DMS53 (cell line): Measurements from ENCODE around the gene ZNF385C.
"Not testable (repeated sequence)": the region's sequence is repeated elsewhere in the genome, so short reads cannot be mapped to it uniquely, and the experiment has no call there.

Experiments used
- DNase-seq: peaks from one replicate; lab custom pipeline; 2025; lab: John Stamatoyannopoulos, UW

Gene ZNF385C

DNA sequence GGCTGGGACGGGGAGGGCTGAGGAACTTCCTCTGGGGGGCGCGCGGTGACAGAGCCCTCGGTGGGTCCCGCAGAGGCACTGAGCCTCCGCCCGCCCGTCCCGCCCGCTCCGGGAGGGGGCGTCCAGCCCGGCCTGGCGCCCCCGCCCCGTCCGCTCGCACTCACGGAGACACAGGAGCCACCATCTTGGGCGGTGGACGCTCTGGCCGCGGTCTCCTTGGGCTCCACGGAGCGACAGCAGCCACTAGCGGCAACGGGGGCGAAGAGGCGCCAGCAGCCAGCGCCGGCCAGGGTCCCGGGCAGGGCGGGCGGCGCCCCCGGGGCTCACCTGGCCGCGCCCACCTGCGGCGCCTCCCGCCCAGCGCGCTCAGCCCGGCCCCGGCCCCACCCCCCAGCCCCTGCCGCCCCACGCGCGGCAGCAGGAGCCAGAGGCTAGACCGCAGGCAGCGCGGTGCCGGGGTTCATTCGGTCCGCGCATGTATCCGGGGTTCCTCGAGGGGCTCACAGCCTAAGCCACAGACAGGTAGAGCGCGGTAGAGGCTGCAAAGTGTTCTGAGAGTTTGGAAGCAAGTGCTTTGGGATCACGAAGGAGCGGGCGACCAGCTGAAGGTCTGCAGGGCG, 47.8 kb downstream of the ZNF385C start, which contains the start of gene C17orf113:
TSS of gene C17orf113 (minus strand) at position 209 of the 620 bp plus-strand sequence. CDS start 7,225 bp downstream, outside the sequence.
- DNase-seq = peak; percentile 63

DNA sequence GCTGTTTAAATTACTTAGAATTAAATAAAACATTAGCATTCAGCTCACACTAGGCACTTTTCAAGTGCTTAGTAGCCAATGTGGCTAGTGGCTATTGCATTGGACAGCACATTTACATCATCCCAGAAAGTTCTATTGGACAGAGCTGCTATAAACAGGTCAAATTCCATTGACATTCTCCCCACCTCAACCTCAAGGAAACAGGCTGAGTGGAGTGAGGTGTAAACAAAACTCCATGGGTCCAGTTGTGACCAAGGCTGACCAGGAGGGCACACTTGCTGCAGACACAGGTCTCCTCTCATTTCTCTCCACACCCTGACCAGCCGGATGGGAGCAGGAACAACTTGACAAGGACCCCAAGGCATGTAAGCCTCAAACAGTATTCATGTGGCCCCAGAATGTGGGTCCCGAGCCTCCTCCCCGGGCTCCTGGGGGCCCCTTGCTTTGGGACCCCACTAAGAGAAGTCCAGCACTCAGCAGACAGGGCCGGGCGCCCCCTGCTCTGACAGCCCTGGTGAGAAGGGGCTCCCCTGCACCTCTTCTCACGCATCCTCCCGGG, 48.4 kb downstream of the ZNF385C start:
- no peak for DNase-seq

DNA sequence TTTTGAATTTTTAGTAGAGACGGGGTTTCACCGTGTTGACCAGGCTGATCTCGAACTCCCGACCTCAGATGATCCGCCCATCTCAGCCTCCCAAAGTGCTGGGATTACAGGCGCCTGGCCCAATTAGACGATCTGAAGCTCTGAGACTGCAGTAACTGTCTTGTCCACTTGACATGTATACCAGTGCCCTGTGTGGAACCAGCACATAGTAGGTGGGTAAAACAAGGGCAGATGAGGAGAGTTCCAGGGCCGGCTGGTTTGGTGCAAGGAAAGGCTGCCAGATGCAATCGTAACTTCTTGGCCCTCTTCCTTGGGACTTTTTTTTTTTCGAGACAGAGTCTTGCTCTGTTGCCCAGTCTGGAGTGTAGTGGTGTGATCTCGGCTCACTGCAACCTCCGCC, 50.9 kb downstream of the ZNF385C start:
- no peak for DNase-seq

DNA sequence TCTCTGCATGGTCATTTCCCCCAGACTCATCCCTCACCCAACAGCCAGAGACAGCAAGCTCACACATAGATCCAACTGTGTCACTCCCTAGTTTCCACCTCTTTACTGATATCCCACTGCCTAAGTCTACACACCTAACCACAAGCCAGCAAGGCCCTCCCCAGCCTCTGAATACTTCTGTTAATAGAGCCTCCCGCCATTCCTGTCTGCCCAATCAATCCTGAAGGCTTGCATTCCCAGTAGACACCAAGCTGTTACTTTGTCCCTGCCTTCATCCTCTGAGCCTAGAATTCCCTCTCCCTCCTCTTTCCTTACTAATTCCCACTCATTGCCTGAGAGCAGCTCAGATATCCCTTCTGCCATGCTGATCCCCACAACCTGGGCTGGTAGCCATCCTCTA, 52.6 kb downstream of the ZNF385C start:
- no peak for DNase-seq

DNA sequence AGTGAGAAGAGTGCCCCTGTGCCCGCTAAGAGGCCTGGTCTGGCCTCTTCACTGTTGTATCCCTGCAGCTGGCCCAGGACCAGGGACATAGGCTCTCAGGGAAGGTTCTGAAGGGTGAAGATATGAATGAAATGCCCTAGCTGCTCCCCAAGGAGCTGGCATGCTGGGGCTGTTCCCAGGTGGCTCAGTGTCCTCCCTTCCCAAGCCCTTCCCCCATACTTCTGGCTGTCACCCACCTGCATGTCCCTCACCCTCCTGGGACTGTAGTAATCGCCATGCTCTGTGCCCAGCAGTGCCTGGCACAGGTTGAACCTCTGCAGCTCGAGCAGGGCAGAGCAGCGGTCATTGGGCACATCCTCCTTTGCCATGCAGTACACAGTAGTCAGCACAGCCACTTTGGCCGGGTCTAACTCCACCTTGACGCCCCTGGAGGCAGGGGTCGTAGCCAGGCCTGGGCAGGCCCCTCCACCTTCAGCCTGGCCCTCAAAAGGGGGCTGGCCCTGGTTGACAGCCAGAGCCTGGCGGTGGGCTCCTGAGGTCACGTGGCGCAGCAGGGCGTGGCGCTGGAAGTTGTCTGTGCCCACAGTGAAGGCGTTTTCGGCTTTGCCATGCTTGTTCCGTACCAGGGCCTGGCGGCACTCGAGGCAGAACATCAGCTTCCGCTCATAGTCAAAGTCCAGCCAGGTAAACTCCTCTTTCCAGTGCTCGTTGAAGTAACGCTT, 55.5 kb downstream of the ZNF385C start:
- no peak for DNase-seq

DNA sequence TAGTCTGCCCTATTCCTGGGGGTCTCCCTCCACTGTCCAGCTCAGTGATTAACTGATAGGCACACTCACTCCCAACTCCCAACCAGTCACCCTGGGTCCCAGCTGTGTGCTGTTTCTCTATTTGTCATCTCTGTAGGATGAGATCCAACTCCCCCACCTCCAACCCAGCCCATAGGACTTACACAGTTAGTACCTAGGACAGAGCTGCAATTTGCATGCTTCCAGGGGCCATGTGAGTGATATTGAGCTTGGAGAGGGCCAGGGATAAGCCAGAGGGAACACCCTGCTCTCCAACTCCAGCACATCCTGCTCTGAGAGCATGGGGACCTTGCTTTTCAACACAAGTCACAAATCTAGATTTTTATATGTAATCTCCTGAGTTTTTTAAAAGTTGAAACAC, 56.7 kb downstream of the ZNF385C start:
- DNase-seq = no peak

DNA sequence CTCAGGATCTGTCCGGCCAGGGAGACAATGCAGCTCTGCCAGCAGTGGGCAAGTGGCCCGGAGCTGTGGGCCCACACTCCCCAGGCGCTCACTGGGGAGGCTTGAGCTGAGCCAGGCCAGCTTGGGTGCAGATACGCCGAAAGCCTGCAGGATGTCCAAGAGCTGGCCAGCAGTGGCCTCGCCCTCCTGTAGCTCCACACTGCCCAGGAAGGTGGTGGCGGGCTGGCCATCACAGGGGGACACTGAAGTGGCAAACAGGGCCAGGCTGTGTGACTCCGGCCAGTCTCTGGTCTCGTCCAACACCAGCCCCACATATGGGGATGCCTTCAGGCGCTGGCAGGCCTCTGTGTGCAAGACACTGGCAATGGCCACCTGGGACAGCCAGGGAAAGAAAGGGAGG, 57.5 kb downstream of the ZNF385C start:
- DNase-seq = no peak

DNA sequence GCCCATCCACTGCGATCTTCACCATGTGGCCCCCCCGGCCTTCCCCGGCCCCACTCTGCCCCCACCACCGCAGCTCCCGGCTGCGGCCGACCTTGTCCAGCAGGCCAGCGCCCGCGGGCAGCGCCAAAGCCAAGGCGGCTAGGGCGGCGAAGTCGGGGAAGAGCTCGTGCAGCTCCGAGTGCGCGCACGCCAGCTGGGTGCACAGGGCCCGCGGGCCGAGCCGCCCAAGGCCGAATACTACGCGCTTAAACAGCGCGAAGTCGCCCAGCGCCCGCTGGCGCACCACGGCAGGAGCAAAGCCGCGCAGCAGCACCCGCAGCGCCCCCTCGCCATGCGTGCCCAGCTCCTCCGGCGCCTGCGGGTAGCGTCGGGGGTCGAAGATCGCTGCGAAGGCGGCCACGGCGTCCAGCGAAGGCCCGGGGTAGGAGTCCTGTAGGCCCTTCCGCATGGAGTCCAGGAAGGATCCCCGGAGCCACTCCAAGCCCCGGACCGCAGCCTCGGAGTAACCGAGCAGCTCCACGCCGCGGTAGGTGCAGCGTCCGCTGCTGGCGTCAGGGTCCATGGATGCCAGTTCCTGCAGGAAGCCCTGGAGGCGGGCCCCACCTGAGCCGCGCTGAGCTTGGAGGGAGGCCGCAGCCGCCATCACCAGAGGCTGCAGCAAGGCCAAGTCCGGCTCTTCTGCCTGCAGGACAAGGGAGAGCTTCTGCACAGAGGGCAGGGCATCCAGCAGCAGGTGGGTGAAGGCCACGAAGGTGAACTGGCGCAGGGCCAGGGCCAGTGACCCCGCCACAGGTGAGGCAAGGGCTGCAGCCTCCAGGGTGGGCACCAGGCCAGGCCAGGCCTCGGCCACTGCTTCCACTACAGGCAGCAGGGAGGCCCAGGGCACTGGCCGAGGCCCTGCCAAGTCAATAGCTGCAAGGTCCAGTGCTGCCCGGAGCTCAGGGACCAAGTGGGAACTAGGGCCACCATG, 58.2 kb downstream of the ZNF385C start:
- DNase-seq = peak; percentile 42

DNA sequence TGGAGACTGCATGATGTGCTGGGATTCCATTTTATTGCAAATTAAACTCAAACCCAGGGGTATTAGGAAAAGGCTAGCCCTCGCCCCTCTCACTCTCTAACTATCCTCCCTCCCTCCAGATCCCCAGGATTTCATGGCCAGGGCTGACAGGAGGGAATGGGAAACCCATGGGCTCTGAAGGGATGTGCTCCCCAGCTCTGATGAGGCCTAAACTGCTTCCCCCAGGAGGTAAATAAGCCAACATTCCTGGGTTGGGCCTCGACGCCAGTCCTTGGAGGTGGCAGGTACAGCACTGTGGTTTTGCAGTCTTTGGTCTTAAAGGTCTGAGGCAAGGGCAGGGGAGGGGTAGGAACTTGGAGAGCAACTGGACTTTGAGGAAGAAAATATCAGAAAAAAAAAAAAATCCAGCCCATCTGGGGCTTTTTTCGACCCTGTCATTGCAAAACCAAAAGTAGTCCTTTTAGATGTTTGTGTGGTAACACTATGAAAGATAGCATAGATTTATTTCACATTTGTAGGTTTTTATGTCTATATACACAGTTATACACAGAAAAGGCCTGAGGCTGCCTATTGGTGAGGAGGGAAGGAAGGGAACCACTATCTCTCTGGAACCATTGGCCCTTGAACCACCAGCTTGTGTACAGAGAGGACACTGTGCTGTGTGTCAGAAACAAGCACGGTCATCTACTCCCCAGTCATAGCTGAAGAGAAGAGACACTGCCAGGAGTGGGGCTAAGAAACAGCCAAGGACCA, 59.9 kb downstream of the ZNF385C start:
- DNase-seq = no peak

DNA sequence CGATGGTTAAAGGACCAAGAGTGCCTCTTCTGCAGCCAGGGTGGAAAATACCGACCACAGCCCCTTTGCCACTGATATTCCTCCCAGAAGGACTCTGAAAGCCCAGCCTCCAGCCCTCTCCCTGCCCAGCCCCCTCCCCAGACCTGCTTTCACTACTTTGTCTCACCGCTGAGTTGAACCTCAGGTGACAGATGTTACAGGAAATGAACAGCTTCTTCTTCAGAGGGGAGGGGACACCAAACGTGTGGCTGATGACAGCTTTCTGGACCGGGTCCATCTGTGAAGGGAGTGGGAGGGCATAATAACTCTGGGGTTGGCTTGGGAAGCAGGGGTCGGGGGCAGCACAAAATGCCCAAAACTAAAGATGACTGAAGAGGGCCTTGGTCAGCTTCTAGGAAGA, 64.2 kb downstream of the ZNF385C start:
- no peak for DNase-seq

DNA sequence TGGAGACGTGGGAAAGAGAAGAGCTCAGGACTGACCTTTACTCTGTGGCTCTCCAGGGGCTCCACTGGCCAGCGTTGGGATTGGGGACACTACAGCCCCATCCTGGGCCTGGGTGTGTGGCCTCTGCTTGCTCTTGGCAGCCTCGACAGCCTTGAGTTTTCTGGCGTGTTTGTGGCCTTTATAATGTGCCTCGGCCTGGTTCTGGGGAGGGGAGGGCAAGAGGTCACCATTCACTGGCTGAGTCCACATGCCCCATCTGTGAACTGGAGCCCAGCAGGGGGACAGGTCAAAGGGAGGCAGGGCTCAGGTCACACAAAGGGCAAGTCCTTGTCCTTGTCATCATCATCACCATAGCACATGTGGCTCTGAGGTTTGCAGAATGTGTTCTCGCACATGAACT, 66.7 kb downstream of the ZNF385C start:
- DNase-seq = no peak

DNA sequence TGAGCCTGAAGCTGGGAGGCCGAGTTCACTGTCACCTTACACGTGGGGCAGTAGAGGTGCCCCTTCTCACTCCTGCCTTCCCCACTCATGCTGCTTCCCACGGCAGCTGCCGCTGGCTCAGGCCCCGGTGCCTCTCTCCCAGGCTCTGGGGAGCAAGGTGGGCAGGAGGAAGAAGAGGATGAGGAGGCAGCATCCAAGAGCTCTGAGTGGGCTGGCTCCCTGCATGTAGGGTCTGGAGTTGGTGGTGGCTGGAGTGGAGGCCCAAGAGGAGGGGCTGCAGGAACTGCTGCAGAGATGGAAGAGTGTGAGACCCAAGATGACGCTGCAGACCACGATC, 69.5 kb downstream of the ZNF385C start:
- DNase-seq = no peak

DNA sequence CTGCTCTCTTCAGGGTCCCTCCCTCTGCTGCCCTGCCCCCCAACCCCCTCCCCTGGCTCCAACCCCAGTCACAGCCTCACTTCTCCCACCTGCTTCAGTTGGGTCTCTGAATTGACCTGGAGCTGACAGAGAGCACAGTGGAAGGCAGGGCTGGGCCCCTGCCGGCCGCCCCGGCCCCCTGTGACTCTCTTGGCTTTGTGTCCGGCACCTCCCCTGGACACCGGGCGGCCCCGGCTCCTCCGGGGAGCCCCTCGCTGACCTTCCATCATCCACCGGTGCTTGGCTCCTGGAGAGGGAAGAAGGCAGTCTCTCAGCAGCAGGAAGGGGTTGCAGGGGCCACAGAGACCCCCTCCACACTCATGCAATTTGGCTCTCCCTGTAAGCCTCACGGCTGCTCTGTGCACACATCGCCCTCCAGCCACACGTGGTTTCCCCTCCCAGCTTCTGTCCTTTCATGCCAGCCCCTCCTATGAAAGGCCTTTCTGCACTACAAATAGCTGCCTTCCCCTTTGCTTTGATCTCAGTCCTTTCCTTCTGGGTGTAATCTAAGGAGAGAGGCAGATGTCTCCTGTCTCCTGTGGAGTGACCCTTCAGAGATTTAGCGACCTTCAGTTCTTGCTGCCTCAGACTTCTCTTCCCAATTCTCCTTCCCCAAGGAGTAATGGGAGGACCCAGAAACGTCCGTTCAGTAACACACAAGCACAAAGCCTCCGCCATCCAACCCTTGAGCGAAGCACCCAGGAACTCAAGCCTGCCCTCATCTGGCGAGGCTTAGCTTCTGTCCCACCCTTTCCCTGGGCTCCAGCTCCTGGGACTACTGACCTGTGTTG, 70.1 kb downstream of the ZNF385C start:
- DNase-seq = peak; percentile 62

DNA sequence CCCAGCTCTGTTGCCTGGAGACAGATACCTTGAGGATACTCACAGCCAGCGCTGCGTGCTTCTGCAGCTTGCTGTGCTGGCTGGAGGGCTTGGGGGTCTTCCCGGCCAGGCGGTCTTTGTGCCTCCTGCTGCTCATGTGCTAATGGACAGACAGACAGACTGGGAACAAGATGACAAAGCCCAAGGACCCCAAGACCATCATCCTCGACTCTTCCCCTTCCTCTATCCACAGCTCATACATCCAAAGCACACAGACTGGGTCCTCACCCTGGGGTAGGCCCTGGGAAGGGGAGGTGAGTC, 70.7 kb downstream of the ZNF385C start:
- no peak for DNase-seq

DNA sequence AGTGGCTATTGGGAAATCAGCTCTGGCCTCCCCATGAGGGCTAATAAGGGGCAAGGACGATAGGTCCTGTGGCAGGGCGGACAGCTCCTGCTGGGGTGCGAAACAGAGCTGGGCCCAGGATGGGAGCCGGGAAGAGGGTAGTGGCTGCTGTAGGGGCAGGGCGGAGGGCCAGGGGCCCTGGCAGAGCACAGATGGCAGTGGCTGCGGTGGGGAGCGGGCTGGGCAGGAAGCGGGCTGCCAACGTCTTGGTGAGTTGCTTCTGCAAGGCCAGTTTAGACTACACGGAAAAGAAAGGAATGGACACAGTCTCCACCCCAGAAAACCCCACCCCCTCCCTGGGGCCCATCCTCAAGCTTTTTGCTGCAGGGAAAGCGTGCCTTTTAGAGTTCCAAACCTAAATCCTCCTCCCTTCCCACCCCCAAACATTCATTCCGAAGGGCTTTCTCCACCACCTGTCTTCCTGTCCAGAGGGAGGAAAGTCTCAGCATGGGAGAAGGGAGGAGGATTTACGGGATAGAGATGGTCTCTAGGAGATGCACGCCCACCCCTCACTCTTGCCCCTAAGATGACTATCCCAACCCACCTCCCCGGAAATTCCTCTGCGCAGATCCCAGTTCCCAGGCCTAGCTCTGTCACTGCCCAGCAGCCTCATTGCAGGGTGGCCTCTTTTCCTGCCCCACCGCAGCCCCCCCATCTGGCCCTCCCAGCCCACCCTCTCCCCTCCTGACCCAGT, 71.2 kb downstream of the ZNF385C start:
- no peak for DNase-seq

DNA sequence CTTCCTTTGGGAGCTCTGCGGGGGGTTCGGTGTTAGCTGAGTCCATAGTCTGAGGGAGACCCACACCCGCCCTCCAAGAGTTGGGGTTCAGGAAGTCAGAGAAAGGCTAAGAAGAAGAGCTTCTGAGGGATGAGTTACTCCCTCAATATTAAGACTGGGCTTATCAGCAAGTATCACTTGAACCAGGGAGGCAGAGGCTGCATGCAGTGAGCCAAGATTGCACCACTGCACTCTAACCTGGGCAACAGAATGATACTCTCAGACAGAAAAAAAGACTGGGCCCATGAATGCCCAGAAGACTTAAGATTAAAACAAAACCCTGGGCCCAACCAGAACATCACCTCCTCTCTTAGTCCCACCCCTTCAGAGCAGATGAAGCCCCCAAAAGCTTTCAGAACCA, 72.3 kb downstream of the ZNF385C start:
- DNase-seq = no peak

DNA sequence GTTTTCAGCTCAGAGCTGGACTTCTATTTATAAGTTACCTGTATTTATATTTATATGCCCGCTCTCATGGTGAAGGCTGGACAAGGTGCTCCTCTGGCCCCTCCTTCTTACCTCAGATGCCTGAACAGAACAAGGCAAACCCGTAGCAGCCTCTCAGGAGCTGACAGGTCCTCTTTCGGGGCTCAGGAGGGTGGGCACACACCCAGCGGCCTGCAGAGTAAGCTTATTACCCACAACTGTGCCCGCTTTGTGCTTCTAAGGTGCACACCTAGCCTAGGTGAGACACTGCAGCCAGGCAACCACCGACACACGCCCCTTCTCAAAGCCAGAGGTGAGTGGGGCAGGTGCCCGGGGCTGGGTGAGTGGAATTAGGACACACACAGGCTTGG, 73.1 kb downstream of the ZNF385C start:
- DNase-seq = no peak

DNA sequence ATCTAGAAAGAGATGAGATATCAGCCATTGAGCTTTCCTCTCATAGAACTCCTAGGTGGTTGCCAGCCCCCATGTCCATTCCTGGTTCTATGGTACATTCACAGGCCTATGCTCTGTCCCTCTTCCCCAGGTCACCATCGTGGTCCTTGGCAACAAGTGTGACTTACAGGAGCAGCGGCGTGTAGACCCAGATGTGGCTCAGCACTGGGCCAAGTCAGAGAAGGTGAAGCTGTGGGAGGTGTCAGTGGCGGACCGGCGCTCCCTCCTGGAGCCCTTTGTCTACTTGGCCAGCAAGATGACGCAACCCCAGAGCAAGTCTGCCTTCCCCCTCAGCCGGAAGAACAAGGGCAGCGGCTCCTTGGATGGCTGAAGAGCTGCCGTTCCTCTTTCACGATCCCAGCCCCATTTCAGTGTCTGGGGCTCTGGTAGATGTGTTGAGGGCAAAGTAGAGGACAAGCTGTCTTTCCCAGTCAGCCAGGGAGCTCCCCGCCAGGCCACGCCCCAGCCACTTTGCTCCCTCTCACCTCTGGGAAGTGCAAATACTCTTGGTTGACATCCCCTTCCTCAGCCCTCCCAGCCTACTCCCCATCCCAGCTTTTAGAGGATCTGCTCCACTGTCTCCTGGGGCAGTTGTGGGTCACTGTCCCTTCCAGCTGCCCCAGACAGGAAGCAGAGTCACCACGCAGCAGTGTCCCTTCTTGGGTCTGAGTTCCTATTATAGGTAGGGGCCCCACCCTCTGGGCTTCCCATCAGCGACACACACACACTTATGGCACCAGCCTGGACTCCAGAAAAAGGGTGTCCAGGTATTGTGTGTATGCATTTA, 74.5 kb downstream of the ZNF385C start:
- DNase-seq = no peak

DNA sequence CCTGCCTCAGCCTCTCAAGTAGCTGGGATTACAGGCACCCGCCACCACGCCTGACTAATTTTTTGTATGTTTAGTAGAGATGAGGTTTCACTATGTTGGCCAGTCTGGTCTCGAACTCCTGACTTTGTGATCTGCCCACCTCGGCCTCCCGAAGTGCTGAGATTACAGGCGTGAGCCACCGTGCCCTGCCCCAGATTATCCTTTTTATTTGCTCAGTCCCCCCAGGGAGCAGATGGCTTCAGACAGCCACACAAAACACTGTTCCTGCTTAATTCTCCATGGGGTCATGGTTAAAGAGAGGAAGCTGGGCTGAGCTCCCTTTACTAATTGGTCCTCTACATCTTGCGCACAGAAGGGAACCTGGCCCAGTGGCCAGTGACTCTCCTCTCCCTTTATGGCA, 77.4 kb downstream of the ZNF385C start:
- not testable (repeated sequence) for DNase-seq
